ENCODE results near the gene GSTA5.
"Not testable (repeated sequence)": the region's sequence is repeated elsewhere in the genome, so short reads cannot be mapped to it uniquely, and the experiment has no call there.

GSTA5 gene

GRCh38 chr6:52802806-52803205, 37.8 kb downstream of the GSTA5 start:
- DNase-seq = no peak
- H3K36me3 ChIP-seq = no peaks in the 10 kb centered on the region
- no peaks in the 10 kb centered on the region for H3K27me3 ChIP-seq (ENCODE audit: insufficient read depth, low read depth, severe bottlenecking)
- TF ChIP-seq CTCF (IDR thresholded peaks at IDR 0.05; ENCODE audit: low read depth, low read length) = no peak
- H3K4me3 ChIP-seq (ENCODE audit: low read depth, low read length) = no peak overlapping the region
- no peaks in the 10 kb centered on the region for H3K9me3 ChIP-seq (ENCODE audit: severe bottlenecking)
- no peak overlapping the region for H3K27ac ChIP-seq

GRCh38 chr6:52801188-52801841, 39.3 kb downstream of the GSTA5 start:
- Histone ChIP-seq H3K4me3 (ENCODE audit: low read depth, low read length) (no peak overlapping the region), H3K36me3 (no peaks in the 10 kb centered on the region), H3K9me3 (ENCODE audit: severe bottlenecking) (no peaks in the 10 kb centered on the region), H3K27ac (no peak overlapping the region), H3K27me3 (ENCODE audit: insufficient read depth, low read depth, severe bottlenecking) (no peaks in the 10 kb centered on the region)
- no peak for TF ChIP-seq CTCF (IDR thresholded peaks at IDR 0.05; ENCODE audit: low read depth, low read length)
- no peak for DNase-seq

- not testable (repeated sequence) for H3K4me3 ChIP-seq (ENCODE audit: low read depth, low read length); DNase-seq; H3K27ac ChIP-seq; H3K36me3 ChIP-seq; H3K27me3 ChIP-seq (ENCODE audit: insufficient read depth, low read depth, severe bottlenecking); H3K9me3 ChIP-seq (ENCODE audit: severe bottlenecking)
Observed at GRCh38 chr6:52799272-52799671, 41.3 kb downstream of the GSTA5 start.

GRCh38 chr6:52794366-52794765, 46.2 kb downstream of the GSTA5 start:
- DNase-seq; H3K27ac ChIP-seq; H3K36me3 ChIP-seq; H3K4me3 ChIP-seq (ENCODE audit: low read depth, low read length); H3K27me3 ChIP-seq (ENCODE audit: insufficient read depth, low read depth, severe bottlenecking); H3K9me3 ChIP-seq (ENCODE audit: severe bottlenecking): not testable (repeated sequence)

GRCh38 chr6:52790861-52791260, 49.8 kb downstream of the GSTA5 start:
- Histone ChIP-seq H3K27ac (no peak overlapping the region), H3K4me3 (ENCODE audit: low read depth, low read length) (no peak overlapping the region), H3K36me3 (no peaks in the 10 kb centered on the region), H3K9me3 (ENCODE audit: severe bottlenecking) (peaks cover 12% of the 10 kb centered on the region), H3K27me3 (ENCODE audit: insufficient read depth, low read depth, severe bottlenecking) (no peaks in the 10 kb centered on the region)
- no peak for DNase-seq
- TF ChIP-seq CTCF (IDR thresholded peaks at IDR 0.05; ENCODE audit: low read depth, low read length) = no peak

- not testable (repeated sequence) for H3K27ac ChIP-seq; DNase-seq; H3K36me3 ChIP-seq; H3K4me3 ChIP-seq (ENCODE audit: low read depth, low read length); H3K27me3 ChIP-seq (ENCODE audit: insufficient read depth, low read depth, severe bottlenecking)
- H3K9me3 ChIP-seq (ENCODE audit: severe bottlenecking) = peaks cover 12% of the 10 kb centered on the region
Observed at GRCh38 chr6:52789658-52790057, 51.0 kb downstream of the GSTA5 start.

GRCh38 chr6:52788478-52788877, 52.1 kb downstream of the GSTA5 start:
- TF ChIP-seq CTCF (IDR thresholded peaks at IDR 0.05; ENCODE audit: low read depth, low read length) = no peak
- H3K4me3 ChIP-seq (ENCODE audit: low read depth, low read length) = no peak overlapping the region
- H3K27me3 ChIP-seq (ENCODE audit: insufficient read depth, low read depth, severe bottlenecking) = no peaks in the 10 kb centered on the region
- no peak overlapping the region for H3K27ac ChIP-seq
- no peak for DNase-seq
- peaks cover 12% of the 10 kb centered on the region for H3K9me3 ChIP-seq (ENCODE audit: severe bottlenecking)
- no peaks in the 10 kb centered on the region for H3K36me3 ChIP-seq
